Activated CD8-positive, alpha-beta T cell treated with anti-CD3 and anti-CD28 coated beads, Interleukin-2, amount 10 ng/mL, durations not matched to agents 7 days and 5 days (primary cell): ENCODE data around the gene MPRIP. TPM values are rescaled to one million over a fixed set of nuclear protein-coding genes. Genes with fewer than 3 reads are reported as not detected.

Experiments
- ATAC-seq: fragments of 150-1000 bp; cut with Tn5 transposase; one replicate; pipeline ENCODE4 v1.10.0; 2021; ENCODE audit warnings: moderate library complexity
- CTCF ChIA-PET: fragments of 350-600 bp; sonication (Branson Sonifier 250); formaldehyde crosslinking; loops from one replicate; lab custom pipeline; 2021; ENCODE audit warnings: antibody characterized with exemption; lab: Charles Lee
- POLR2A ChIA-PET: fragments of 350-600 bp; sonication (Branson Sonifier 250); formaldehyde crosslinking; loops from one replicate; lab custom pipeline; 2021; ENCODE audit warnings: antibody characterized with exemption; lab: Charles Lee
- DNase-seq: peaks from one replicate; pipeline ENCODE4 v3.0.0-alpha.2; 2020
- H3K27ac Mint-ChIP-seq: one replicate; pipeline ENCODE4 v1.8.0; 2021; ENCODE audit warnings: mild to moderate bottlenecking, mixed read lengths
- H3K27me3 Mint-ChIP-seq: one replicate; pipeline ENCODE4 v1.8.0; 2021; ENCODE audit warnings: low read depth, mixed read lengths
- H3K36me3 Mint-ChIP-seq: one replicate; pipeline ENCODE4 v1.8.0; 2021; ENCODE audit warnings: low read depth, mixed read lengths
- H3K4me1 Mint-ChIP-seq: one replicate; pipeline ENCODE4 v1.8.0; 2021; ENCODE audit warnings: low read depth, mixed read lengths
- H3K4me3 Mint-ChIP-seq: one replicate; pipeline ENCODE4 v1.8.0; 2021; ENCODE audit warnings: mild to moderate bottlenecking, mixed read lengths
- H3K9me3 Mint-ChIP-seq: one replicate; pipeline ENCODE4 v1.8.0; 2022; ENCODE audit warnings: mixed read lengths; ENCODE audit not compliant: insufficient read depth
- total RNA-seq, 2 experiments: library from RNA; stranded (reverse); gene quantifications; one replicate each; pipeline ENCODE4 v1.2.3, GENCODE V29; 2021

Gene MPRIP
- total RNA-seq, 2 experiments from 2014 or later, result 217 to 226 TPM

DNA sequence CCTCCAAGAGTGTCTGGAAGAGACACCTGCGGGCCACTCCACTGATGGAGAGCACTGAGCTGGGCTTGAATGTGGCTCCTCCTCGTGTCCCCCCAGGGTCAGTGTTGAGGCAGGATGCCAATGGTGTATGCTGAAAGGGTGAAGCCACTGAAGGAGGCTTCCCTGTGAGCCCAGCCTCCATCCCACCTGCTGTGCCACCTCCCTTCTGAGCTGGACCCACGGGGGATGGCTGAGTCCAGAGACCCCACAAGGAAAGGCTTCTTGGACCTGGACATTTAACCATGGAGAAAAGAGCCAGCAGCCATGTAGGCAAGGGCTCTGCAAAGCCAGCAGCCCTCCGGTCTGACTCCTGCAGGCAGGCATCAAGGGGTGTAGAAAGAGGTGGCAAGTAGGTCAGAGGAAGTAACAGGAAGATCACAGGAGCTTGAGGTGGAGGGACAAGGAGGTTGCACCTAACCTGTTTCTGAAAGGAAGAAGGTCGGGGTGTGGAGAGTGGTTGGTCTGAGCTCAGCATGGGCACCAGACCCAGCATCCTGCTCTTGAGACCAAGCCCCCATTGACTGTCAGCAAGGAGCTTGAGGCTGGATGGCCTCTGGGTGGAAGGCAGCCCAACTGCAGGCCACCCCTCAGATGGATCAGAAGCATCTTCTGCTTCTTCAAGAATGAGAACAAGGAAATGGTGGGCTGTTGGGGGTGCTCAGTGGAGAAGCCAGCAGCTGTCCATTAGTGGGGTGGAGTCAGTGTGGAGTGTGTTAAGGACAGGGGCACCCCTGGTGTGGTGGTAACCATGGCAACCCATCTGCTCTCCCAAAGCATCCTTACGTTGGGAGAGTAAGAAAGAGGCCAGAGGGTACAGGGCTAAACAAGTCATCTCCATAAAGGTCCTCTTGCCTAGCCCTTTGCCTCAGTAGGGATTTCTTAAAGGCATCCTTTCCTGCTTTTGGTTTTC is 83.2 kb downstream of the MPRIP start:
- peaks cover 66% of the 10 kb centered on the region for H3K4me1 Mint-ChIP-seq
- H3K9me3 Mint-ChIP-seq, result no peaks in the 10 kb centered on the region
- CTCF ChIA-PET, result interaction anchor here (1.4 to 1.9 kb wide), 2 partner anchors 17 to 124 kb away, joined by 3 to 6 read pairs; no protein-coding TSS in a partner anchor
- peak overlapping the region; percentile 87 for H3K27ac Mint-ChIP-seq
- H3K27me3 Mint-ChIP-seq, result no peaks in the 10 kb centered on the region
- ATAC-seq (peak; percentile 67), DNase-seq (peak; percentile 49)
- H3K4me3 Mint-ChIP-seq, result peak overlapping the region; percentile 60
- POLR2A ChIA-PET, result interaction anchor here (1.2 kb wide), 1 partner anchor 12 kb away, joined by 3 read pairs; no protein-coding TSS in a partner anchor
- peaks cover 7% of the 10 kb centered on the region for H3K36me3 Mint-ChIP-seq

DNA sequence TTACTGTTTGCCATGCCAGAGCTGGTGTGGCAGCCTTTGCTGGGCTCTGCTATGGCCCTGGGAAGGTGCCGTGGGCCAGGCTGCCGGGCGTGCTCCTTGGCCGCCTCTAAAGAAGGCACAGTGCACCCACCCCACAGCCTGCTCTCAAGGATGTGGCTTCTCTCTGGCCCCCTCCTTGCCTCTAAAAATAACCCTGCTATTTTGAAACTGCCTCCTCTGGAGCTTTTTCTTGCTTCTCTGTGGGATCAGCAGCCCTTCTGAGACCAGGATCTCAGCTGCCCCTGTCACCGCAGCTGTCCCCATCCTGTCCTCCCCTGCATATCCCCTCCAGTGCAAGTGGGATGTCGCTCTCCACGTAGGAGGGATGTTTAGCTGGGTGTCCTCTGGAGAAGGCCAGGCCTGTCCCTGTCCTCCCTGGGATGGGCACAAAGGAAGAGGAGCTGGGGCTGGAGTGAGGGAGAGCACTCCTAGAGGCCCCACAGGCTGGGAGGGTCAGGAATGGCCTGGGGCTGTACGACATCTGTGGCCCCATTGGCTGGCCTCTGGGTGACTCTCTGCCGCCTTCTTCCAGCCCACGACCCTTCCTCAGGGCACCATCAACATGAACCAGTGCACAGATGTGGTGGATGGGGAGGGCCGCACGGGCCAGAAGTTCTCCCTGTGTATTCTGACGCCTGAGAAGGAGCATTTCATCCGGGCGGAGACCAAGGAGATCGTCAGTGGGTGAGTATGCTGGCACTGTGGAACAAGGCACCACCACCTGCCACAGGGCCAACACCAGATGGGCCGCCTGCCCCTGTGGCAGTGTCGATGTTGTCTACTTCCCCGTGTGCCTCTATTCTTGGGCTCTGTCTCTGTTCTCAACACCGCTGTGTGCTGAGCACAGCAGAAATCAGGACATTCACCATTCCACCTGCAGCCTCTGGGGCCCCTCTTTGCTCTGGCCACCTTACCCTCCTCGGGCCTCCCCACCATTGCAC is 84.2 kb downstream of the MPRIP start:
- Mint-ChIP-seq H3K4me1 (peaks cover 56% of the 10 kb centered on the region), H3K4me3 (peak overlapping the region; percentile 60), H3K27me3 (no peaks in the 10 kb centered on the region), H3K9me3 (no peaks in the 10 kb centered on the region), H3K27ac (peak overlapping the region; percentile 87), H3K36me3 (peaks cover 9% of the 10 kb centered on the region)
- POLR2A ChIA-PET, result interaction anchor here (1.2 kb wide), 1 partner anchor 13 kb away, joined by 3 read pairs; no protein-coding TSS in a partner anchor
- CTCF ChIA-PET, result interaction anchor here (1.1 to 1.9 kb wide), 3 partner anchors 16 to 134 kb away, joined by 3 to 6 read pairs (median 3); no protein-coding TSS in a partner anchor
- peak; percentile 66 for ATAC-seq
- DNase-seq, result peak; percentile 59

DNA sequence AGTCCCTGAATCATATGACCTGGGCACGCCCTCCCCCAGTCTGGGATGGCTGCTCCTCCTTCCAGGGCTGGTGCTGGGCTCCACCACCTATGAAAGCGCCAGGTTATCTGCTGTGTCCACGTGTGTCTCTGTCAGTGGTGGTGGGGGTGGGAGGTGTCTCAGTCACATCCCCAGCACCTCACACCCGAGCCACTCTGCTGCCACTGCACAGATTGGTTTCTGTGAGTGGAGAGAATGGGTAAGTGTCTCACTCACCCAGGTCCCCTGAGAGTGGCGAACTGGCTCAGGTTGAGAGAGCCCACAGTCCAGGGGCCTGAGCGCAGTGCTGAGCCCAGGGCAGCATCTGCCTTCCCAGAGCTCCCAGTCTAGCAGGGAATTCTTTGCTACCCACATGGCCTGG is 84.9 kb downstream of the MPRIP start:
- ChIA-PET CTCF (interaction anchor here (1.1 to 1.6 kb wide), 2 partner anchors 19 to 135 kb away, joined by 3 to 5 read pairs; no protein-coding TSS in a partner anchor), POLR2A (no interaction called here)
- H3K4me3 Mint-ChIP-seq, result peak overlapping the region; percentile 60
- H3K27ac Mint-ChIP-seq, result peak overlapping the region; percentile 87
- H3K27me3 Mint-ChIP-seq, result no peaks in the 10 kb centered on the region
- H3K9me3 Mint-ChIP-seq, result no peaks in the 10 kb centered on the region
- ATAC-seq (no peak), DNase-seq (no peak)
- peaks cover 49% of the 10 kb centered on the region for H3K4me1 Mint-ChIP-seq
- H3K36me3 Mint-ChIP-seq, result peaks cover 9% of the 10 kb centered on the region

DNA sequence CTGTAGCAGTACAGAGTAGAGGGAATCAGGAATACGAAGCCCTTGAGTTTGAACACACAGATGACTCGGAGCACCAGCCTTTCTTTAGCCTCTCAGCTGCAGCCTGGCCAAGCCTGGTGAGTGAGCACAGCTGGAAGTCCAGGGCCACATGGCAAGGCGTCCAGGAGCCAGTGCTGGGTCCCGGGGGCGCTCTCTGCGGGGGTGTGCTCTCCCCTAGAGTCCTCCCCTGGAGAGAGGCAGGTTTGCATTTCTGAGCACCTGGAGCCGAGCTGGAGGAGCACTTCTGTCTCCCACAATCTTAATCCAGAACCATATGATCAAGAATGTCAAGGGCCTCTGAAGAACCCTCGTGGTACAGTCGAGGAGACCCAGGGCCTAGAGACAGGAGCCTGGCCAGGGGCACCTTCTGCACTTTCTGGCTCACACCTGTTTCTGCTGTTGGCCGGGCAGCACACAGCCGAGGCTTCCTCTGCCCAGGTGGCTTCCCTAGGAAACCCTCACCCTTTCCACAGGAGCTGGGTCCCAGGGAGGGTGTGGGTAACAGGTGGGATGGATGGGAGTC is 85.6 kb downstream of the MPRIP start:
- no peak overlapping the region for H3K4me3 Mint-ChIP-seq
- H3K4me1 Mint-ChIP-seq, result peaks cover 47% of the 10 kb centered on the region
- ChIA-PET POLR2A (no interaction called here), CTCF (interaction anchor here (1.1 to 1.6 kb wide), 2 partner anchors 18 to 136 kb away, joined by 3 to 5 read pairs; no protein-coding TSS in a partner anchor)
- peaks cover 9% of the 10 kb centered on the region for H3K36me3 Mint-ChIP-seq
- H3K27ac Mint-ChIP-seq, result no peak overlapping the region
- H3K27me3 Mint-ChIP-seq, result no peaks in the 10 kb centered on the region
- no peak for ATAC-seq
- no peaks in the 10 kb centered on the region for H3K9me3 Mint-ChIP-seq
- DNase-seq, result no peak

DNA sequence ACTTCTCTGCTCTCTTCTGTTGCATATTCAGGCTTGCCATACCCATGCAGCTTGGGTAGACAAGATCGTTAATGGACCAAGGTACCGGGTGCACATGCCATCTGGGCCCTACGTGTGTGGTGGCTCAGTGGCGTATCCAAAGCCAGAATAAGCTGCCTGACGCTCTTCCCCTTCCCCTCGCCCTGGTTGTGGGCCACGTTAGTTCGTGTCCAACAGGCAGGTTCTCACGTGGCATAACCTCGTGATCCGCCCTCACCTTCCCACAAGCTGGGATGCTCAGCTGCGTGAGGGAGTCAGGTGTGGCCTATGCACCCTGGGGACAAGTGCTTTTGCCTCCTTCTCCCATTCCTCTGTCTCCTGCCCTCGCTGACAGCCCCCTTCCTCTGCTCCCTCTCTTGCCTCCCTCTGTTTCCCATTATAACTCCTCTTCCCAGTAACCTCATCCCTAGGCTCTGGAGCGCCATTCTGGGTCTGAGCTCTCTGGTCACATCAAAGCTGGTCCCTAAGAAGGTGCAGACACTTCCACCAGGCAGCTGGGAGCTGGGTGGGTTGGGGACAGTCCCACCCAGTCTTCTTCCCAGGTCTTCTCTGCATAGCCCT is 86.3 kb downstream of the MPRIP start:
- ATAC-seq (no peak), DNase-seq (no peak)
- H3K4me1 Mint-ChIP-seq, result peaks cover 43% of the 10 kb centered on the region
- H3K9me3 Mint-ChIP-seq, result no peaks in the 10 kb centered on the region
- peak overlapping the region; percentile 46 for H3K27ac Mint-ChIP-seq
- no peaks in the 10 kb centered on the region for H3K27me3 Mint-ChIP-seq
- H3K4me3 Mint-ChIP-seq, result no peak overlapping the region
- H3K36me3 Mint-ChIP-seq, result peaks cover 9% of the 10 kb centered on the region
- ChIA-PET POLR2A (no interaction called here), CTCF (interaction anchor here (1.6 kb wide), 1 partner anchor 18 kb away, joined by 5 read pairs; no protein-coding TSS in a partner anchor)

DNA sequence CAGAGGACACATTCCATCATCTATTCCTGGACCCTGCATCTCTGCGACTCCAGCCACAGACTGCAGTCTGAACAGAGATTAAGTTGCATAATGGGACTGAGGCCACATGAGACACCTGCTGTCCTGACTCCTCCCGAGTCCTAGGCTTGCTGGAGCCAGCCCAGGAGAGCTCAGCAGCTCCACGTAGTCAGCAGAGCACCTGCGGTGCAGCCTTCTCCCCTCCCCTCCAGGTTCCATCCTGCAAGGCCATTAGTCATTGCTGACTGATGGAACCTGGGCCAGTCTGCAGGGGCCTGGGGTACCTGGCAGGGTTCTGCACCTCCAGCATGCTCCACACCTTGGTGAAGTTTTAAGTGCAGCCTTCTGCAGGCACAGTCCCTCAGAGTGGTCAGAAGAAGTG is 87.2 kb downstream of the MPRIP start:
- peaks cover 37% of the 10 kb centered on the region for H3K4me1 Mint-ChIP-seq
- no peak for ATAC-seq
- no peak overlapping the region for H3K4me3 Mint-ChIP-seq
- ChIA-PET CTCF (no interaction called here), POLR2A (interaction anchor here (0.5 kb wide), 1 partner anchor 108 kb away, joined by 5 read pairs; the partner anchor contains the start of gene FLCN)
- H3K36me3 Mint-ChIP-seq, result peaks cover 12% of the 10 kb centered on the region
- no peak for DNase-seq
- H3K27me3 Mint-ChIP-seq, result no peaks in the 10 kb centered on the region
- no peak overlapping the region for H3K27ac Mint-ChIP-seq
- no peaks in the 10 kb centered on the region for H3K9me3 Mint-ChIP-seq

DNA sequence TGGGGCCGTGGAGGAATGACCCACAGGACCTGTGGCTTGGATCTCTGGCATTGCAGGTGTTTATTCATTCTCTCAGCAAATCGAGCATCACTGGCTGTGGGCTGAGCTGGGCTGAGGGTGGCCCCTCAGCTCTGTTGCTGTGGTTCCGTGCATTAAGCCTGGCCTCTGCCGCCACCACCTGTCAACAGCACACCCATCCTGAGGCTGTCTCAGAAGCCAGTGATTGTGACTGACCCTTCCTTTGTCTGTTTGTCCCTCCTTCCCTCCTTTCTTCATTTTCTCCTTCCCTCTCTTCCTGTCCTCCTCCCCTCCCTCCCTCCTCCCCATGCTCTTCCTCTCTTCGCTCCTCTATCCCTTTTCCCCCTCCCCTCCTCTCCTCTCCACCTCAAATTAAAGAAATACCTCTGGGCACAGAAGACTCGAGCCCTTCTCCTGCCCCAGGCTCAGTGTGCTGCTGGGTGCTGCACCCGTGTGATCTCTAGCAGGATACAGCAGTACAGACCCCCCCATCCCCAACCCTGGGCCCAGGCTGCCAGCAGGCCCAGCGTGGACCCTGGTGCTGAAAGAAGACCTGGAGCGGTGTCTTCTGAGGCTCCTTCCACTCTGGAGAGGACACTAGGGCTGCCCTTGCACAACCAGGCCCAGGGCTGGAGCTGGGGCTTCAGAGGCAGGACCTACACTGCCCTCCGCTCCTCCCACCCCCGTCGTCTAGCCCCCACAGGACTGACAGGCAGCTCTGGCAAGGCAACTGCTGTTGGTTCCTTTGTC is 88.0 kb downstream of the MPRIP start:
- no peak overlapping the region for H3K4me3 Mint-ChIP-seq
- ATAC-seq (no peak), DNase-seq (no peak)
- H3K27ac Mint-ChIP-seq, result peak overlapping the region; percentile 33
- ChIA-PET POLR2A (no interaction called here), CTCF (no interaction called here)
- no peaks in the 10 kb centered on the region for H3K9me3 Mint-ChIP-seq
- peaks cover 29% of the 10 kb centered on the region for H3K4me1 Mint-ChIP-seq
- no peaks in the 10 kb centered on the region for H3K27me3 Mint-ChIP-seq
- peaks cover 14% of the 10 kb centered on the region for H3K36me3 Mint-ChIP-seq

DNA sequence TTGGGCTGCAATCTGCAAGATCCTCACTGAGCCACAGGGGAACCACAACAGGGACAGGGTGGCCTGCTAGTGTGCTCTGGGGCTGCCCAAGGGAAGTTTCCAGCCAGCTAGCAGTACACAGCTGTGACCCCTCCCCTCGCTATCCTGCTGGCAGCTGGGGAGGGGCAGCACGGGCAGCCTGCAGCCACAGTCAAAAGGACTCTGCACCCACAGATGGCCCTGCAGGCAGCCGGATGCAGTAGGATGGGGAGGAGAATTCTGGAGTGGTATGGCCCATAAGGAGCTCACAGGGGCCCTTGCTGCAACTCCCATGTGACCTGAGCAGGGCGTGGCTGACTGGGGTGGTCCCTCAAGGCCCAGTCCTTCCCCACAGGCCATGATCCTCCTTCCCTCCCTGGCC is 89.6 kb downstream of the MPRIP start:
- Mint-ChIP-seq H3K36me3 (peaks cover 18% of the 10 kb centered on the region), H3K27me3 (no peaks in the 10 kb centered on the region), H3K4me1 (peaks cover 13% of the 10 kb centered on the region), H3K9me3 (no peaks in the 10 kb centered on the region), H3K4me3 (no peak overlapping the region), H3K27ac (no peak overlapping the region)
- no peak for DNase-seq
- POLR2A ChIA-PET, result no interaction called here
- no peak for ATAC-seq
- CTCF ChIA-PET, result no interaction called here

DNA sequence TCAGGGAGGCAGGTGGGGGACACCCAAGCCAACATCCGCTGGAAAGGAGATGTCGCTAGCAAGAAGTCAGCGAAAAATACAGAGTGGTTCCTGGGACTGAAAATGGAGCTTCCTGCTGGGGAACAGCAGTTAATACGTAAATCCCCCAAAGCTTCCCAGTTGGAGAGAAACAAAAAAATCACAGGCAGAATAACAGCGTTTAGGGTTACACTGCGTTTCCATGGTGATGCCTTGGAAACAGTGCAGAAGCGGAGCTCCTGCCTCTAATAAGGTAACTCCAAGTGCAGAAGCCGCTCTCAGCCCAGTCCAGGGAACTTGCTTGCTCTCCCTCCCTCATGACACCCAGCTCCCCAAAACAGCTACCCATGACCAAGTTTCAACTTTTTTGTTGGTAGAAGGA is 90.5 kb downstream of the MPRIP start:
- ATAC-seq, result no peak
- Mint-ChIP-seq H3K27ac (no peak overlapping the region), H3K27me3 (no peaks in the 10 kb centered on the region), H3K36me3 (peaks cover 18% of the 10 kb centered on the region), H3K9me3 (no peaks in the 10 kb centered on the region), H3K4me3 (no peak overlapping the region), H3K4me1 (peaks cover 5% of the 10 kb centered on the region)
- no peak for DNase-seq
- ChIA-PET POLR2A (no interaction called here), CTCF (interaction anchor here (1.7 kb wide), 1 partner anchor 9 kb away, joined by 6 read pairs; no protein-coding TSS in a partner anchor)
